HG03378 (cell line): ENCODE measurements around the gene SOWAHA.

ENCODE experiments used
- ATAC-seq: cut with Tn5 transposase; IDR thresholded peaks from one replicate; pipeline ENCODE4 v1.9.1; 2021; ENCODE audit warnings: mild to moderate bottlenecking, moderate library complexity; ENCODE audit not compliant: unreplicated experiment

SOWAHA gene

DNA sequence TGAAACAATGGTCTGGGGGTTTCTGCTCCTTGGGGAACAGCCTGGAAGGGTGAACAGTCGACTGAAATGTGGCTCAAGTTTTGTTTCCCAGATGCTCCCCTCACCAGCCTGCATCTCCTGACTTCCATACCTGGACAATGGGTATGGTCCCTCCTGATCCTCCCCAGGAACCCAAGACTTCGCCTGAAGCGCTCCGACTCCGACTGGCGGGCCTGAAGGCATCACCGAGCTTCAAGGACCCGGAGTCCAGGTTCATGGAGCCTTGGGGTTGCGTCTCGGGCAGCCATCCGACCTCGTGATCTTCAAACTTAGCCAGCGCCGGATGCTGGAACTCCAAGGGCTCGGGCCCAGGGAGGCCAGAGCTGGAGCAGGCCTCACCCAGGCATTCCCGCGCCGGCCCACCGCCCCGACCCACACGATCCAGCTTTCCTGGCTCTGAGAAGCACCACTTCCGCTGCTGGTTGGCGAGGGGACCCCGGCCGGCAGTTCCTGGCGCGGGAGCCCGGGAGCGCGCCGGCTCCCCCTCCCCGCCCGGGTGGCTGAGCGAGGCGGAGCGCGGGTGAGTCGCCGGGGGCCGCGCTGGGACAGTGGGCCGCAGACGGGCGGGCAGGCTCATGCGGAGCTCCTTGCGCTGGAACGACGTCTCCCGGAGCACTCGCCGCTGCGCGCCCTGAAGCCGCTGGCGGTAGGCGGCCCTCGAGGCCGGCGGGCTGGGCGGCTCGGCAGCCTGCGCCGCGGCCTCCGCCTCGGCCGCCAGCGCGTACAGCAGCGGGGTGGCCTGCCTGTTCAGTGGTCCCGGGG lies 12.1 kb downstream of the SOWAHA start:
- no peak for ATAC-seq

GRCh38 chr5:132825834-132826391 lies 12.8 kb downstream of the SOWAHA start:
- no peak for ATAC-seq

DNA sequence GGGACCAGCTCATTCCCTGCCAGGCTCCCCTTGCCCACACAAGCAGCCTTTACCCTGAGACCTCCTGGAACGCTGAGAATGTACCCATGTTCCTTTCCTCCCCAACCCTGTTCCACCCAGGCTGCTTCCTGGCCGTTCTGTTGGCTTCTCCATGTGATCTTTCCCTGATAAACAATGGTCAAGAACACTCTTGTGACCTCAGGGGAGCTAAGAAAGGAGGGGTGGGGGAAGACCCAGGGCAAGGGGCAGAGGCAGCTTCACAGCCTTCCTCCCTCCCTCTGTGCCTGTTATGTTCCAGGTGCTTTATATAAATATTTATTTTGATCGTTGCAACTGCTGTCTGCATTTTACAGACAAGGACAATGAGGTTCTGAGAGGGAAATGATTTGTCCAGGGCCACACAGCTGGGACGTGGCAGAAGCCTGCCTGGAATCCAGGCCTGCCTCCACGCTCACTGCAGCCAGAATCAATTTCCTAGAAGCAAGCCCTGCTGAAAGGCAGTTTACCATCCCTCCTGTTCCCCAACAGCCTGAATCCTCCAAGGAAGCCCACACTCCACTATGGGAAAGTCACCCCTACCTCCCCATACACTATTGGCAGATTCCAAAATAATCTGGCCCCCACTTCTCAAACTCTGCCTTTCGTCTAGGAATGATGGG lies 13.5 kb downstream of the SOWAHA start:
- ATAC-seq: no peak

- no peak for ATAC-seq
These were observed 15.0 kb downstream of the SOWAHA start for GRCh38 chr5:132827943-132828673.

DNA sequence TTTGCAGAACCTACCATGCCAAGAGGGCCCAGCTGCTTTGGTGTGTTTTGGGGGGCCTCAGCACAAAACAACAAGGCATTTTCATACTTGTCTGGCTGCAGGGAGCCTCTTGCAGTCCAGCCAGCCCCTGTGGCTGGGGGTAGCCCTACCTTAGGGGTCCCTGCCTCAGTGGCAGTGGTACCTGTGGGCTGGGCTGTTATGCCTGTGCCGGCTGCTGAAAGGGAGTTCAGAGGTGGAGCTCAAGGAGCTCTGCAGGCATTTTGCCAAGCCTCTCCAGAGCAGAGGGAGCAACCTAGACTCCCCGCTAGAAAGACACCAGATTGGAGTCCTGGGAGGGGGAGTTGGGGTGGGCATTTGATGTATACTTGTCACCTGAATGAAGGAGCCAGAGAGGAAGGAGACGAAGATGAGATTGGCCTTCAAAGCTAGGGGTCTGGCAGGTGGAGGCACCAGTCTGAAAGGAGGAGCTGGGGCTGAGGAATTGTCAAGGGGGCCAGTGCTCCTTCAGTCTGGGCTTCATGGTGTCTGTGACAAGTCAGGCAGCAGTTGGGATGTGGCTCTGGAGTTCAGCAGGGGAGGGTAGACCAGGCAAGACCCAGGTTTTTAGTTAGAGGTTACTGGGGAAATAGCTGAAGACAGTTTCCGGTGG lies 15.9 kb downstream of the SOWAHA start:
- ATAC-seq: no peak

GRCh38 chr5:132829742-132830435 lies 16.8 kb downstream of the SOWAHA start:
- ATAC-seq: peak; percentile 61

- peak; percentile 42 for ATAC-seq
These were observed 17.5 kb downstream of the SOWAHA start, which contains the start of gene SHROOM1 for GRCh38 chr5:132830436-132831094. Gene SHROOM1 (minus strand): TSS chr5:132830647. CDS start chr5:132826140, 4,507 bp downstream.

DNA sequence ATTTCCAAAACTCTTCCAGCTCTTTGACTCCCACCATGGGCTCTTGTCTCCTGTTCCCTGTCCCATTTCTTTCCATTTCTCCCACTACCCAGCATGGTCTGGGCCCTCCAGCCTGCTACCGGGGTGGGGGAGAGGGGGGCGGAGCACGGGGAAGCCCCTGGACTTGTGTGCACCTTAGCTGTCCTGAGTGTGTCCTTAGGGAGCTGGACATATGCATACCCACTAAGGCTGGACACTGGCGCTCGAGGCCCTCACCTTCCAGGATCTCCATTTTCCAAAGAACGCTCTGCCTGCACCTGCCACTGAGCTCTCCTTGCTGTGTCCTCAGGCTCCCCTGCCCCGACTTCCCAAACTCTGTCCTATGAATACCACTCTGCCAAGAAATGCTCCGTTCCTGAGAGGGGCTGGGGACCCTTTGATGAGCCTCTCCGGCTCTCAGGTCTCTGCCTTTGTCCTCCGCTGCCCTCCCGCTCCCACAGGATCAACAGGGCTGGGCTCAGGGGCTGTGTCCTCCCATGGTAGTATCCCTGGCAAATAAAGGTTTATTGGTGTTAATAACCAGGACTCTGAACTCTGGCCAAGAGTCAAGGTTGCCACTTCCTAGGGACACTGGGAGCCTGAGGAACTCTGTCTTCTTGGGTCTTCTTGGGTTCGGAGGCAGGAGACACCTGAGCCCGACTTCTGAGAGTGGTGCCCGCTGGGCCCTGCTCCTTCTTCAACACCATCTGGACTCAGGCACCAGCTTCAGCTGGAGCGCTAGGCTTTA lies 18.2 kb downstream of the SOWAHA start:
- ATAC-seq: no peak

GRCh38 chr5:132832612-132833011 lies 19.5 kb downstream of the SOWAHA start:
- ATAC-seq: no peak

GRCh38 chr5:132834057-132834456 lies 21.0 kb downstream of the SOWAHA start:
- no peak for ATAC-seq

DNA sequence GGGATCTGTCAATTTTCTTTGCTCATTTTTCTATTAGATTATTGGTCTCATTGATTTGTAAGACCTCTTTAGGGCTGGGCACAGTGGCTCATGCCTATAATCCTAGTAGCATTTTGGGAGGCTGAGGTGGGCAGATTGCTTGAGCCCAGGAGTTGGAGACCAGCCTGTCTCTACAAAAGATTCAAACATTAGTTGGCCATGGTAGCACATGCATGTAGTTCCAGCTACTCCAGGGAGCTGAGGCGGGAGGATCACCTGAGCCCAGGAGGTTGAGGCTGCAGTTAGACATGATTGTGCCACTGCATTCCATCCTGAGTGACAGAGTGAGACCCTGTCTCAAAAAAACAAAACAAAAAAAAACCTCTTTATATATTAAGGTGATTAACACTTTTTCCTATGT lies 23.8 kb downstream of the SOWAHA start:
- no peak for ATAC-seq

- no peak for ATAC-seq
These were observed 24.8 kb downstream of the SOWAHA start for GRCh38 chr5:132837868-132838267.

DNA sequence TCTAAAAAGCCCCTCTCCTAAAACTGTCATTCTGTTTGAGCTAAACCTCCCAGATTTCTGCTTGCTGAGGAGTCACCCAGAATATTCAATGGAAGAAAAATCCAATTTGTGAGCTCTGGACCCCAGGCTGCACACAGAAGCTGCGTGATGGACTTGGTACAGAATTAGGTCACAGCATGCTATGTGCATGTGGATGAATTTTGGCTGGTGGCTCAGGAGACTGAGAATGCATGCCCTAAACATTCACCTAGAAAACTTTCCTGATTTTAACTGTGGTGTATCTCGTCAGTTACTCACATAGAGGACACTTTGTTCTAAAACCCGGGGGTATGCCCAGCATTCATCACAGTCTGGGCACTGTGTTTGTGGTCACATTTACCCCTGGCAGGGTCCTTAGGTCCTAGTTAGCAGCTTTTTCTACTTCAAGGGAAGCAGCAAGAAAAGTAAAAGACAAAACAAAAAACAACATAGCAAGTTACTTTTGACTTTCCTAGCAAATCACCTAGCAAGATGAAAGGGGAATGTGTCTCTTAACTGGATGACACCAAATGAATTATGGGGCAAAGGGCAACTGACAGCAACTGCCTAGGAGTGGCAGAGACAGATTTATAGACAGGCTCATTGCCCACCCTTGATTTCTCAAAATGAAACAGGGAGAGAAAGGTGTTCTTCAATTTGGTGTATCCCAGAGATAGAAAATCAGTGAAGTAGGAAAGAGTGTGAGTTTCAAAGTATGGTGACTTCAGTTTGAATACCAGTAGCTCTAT lies 25.6 kb downstream of the SOWAHA start:
- ATAC-seq: no peak

GRCh38 chr5:132839426-132840301 lies 26.6 kb downstream of the SOWAHA start:
- no peak for ATAC-seq

GRCh38 chr5:132840313-132840712 lies 27.2 kb downstream of the SOWAHA start:
- ATAC-seq: no peak

- ATAC-seq: no peak
These were observed 27.8 kb downstream of the SOWAHA start for GRCh38 chr5:132840896-132841295.

DNA sequence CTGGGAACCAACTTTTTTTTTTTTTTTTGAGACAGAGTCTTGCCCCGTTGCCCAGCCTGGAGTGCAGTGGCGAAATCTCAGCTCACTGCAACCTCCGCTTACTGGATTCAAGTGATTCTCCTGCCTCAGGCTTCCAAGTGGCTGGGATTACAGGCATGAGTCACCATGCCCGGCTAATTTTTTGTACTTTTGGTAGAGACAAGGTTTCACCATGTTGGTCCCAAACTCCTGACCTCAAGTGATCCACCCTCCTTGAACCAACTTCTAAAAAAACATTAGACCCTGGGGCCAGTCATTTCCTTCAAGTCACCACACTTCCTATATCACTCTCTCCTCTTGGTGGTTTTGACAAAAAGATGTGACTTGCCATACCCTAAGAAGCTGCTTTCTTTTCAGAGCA lies 28.2 kb downstream of the SOWAHA start:
- no peak for ATAC-seq
